Eye (tissue), 1 donor: ENCODE measurements around the gene CNOT2.
"Not testable (repeated sequence)": the region's sequence is repeated elsewhere in the genome, so short reads cannot be mapped to it uniquely, and the experiment has no call there.

Source experiments
- DNase-seq: peaks from one replicate; pipeline ENCODE4 v3.0.0-alpha.2; 2015

CNOT2 gene

GRCh38 chr12:70251661-70252060 is 8.4 kb downstream of the CNOT2 start:
- no peak for DNase-seq

- no peak for DNase-seq
Observed at GRCh38 chr12:70252832-70253231, 9.6 kb downstream of the CNOT2 start.

GRCh38 chr12:70254225-70254624 is 11.0 kb downstream of the CNOT2 start:
- DNase-seq: no peak

GRCh38 chr12:70254846-70255245 is 11.6 kb downstream of the CNOT2 start:
- DNase-seq: no peak

GRCh38 chr12:70255311-70255710 is 12.1 kb downstream of the CNOT2 start:
- DNase-seq: no peak

- no peak for DNase-seq
Observed at GRCh38 chr12:70258605-70259403, 15.6 kb downstream of the CNOT2 start.

- DNase-seq: no peak
Observed at GRCh38 chr12:70260646-70261045, 17.4 kb downstream of the CNOT2 start.

- DNase-seq: no peak
Observed at GRCh38 chr12:70264067-70264867, 21.0 kb downstream of the CNOT2 start.

- no peak for DNase-seq
Observed at GRCh38 chr12:70265132-70265531, 21.9 kb downstream of the CNOT2 start.

- no peak for DNase-seq
Observed at GRCh38 chr12:70267550-70267949, 24.3 kb downstream of the CNOT2 start.

GRCh38 chr12:70268972-70269371 is 25.7 kb downstream of the CNOT2 start:
- DNase-seq: peak; percentile 35

- DNase-seq: no peak
Observed at GRCh38 chr12:70270108-70270507, 26.9 kb downstream of the CNOT2 start.

- no peak for DNase-seq
Observed at GRCh38 chr12:70271025-70271424, 27.8 kb downstream of the CNOT2 start.

GRCh38 chr12:70272510-70272909 is 29.3 kb downstream of the CNOT2 start:
- no peak for DNase-seq

- no peak for DNase-seq
Observed at GRCh38 chr12:70275045-70275444, 31.8 kb downstream of the CNOT2 start.

- no peak for DNase-seq
Observed at GRCh38 chr12:70277973-70278372, 34.7 kb downstream of the CNOT2 start.

GRCh38 chr12:70278945-70279344 is 35.7 kb downstream of the CNOT2 start:
- no peak for DNase-seq

GRCh38 chr12:70283232-70283631 is 40.0 kb downstream of the CNOT2 start:
- DNase-seq: no peak

- DNase-seq: no peak
Observed at GRCh38 chr12:70288817-70289216, 45.6 kb downstream of the CNOT2 start.

- DNase-seq: no peak
Observed at GRCh38 chr12:70290116-70290515, 46.9 kb downstream of the CNOT2 start.

- DNase-seq: no peak
Observed at GRCh38 chr12:70292017-70292776, 49.0 kb downstream of the CNOT2 start.

- DNase-seq: not testable (repeated sequence)
Observed at GRCh38 chr12:70304684-70305555, 61.7 kb downstream of the CNOT2 start.
